Measurements from ENCODE around the gene RMND5A.
"Not testable (repeated sequence)": the region's sequence is repeated elsewhere in the genome, so short reads cannot be mapped to it uniquely, and the experiment has no call there.

The RMND5A gene

DNA sequence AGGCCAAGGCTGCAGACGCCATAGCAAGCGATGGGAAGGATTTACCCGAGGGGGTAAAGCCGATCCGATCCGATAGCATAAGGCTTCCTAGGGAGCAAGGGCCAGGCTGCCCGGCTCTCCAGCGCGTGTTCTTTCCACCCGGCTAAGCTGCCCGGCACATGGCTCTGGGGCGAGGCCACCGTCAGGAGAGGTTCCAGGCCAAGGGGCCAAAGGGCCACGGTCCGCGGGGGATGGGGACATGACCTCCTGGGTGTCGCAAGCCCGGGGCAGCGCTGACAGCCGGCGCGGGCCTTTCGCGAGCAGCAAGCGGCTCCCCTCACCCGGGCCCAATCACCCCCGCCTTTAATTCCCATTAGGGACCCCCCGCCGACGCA is 841 bp upstream of the RMND5A start:
- DNase-seq = not testable (repeated sequence)

- DNase-seq = not testable (repeated sequence)
Measured at GRCh38 chr2:86720540-86721320, 639 bp downstream of the RMND5A start.

GRCh38 chr2:86725706-86726105 is 5.6 kb downstream of the RMND5A start:
- DNase-seq = not testable (repeated sequence)

GRCh38 chr2:86732040-86732525 is 12.0 kb downstream of the RMND5A start:
- DNase-seq = not testable (repeated sequence)

DNA sequence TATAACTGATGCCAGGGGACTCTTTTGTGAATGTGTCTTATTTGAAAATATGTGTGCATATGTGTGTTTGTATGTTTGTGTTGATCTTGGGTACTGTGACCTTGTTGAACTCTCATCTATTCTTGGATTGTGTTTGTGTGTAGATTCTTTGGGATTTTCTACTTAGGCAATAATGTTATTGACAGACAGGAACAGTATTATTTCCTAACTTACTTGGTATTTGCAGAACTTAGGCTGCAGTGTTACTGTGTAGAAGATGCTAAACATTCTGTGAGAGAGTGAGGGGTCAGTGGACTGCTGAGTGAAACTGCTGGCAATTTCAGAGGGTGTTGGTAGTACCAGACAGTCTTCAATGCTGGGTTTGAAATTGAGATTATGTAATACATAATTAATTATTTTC is 12.7 kb downstream of the RMND5A start:
- DNase-seq = not testable (repeated sequence)

DNA sequence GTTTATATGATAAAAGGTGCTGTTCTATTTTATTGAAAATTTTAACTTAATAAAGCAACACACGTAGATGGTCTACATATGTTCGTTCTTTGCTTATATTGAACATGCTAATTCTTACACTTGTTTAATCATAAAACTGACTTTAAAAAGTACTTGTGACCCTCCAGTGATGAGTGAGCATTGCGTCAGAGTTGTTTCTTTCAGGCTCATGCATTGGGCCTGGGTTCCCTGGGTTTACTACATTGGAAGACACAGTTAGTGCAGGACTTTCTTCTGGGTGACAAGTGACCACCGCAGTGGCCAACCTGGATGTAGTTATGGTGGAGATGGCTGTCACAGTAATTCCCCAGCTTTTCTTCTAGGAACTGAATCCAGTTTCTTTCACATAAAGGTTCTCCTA is 13.4 kb downstream of the RMND5A start:
- not testable (repeated sequence) for DNase-seq

- not testable (repeated sequence) for DNase-seq
Measured at GRCh38 chr2:86734896-86735295, 14.8 kb downstream of the RMND5A start.

DNA sequence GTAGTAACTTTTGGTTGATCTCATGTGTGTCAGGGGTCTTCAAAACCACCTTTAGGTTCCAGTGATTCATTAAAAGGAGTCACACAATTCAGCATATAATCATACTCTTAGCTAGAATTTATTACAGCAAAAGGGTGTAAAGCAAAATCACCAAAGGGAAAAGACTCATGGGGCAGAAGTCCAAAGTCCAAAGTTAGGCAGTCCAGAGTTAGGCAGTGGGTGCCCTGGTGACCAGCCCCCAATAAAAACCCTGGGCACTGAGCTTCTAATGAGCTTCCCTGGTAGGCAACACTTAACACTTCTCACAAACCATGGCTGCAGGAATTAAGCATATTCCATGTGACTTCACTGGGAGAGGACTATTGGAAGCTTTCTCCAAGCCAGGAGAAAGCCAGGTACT is 19.4 kb downstream of the RMND5A start:
- not testable (repeated sequence) for DNase-seq

DNA sequence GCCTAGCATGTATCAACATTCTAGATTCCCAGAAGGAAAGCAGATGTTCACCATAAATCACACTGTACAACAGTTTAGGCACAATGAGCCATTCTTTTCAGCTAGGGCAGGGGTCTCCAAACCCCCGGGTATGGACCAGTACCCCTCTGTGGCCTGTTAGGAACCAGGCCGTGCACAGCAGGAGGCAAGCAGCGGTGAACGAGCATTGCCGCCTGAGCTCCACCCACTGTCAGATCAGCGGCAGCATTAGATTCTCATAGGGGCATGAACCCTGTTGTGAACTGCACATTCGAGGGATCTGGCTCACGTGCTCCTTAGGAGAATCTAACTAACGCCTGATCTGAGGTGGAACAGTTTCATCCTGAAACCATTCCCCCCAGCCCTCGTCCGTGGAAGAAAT is 19.8 kb downstream of the RMND5A start:
- DNase-seq = not testable (repeated sequence)

DNA sequence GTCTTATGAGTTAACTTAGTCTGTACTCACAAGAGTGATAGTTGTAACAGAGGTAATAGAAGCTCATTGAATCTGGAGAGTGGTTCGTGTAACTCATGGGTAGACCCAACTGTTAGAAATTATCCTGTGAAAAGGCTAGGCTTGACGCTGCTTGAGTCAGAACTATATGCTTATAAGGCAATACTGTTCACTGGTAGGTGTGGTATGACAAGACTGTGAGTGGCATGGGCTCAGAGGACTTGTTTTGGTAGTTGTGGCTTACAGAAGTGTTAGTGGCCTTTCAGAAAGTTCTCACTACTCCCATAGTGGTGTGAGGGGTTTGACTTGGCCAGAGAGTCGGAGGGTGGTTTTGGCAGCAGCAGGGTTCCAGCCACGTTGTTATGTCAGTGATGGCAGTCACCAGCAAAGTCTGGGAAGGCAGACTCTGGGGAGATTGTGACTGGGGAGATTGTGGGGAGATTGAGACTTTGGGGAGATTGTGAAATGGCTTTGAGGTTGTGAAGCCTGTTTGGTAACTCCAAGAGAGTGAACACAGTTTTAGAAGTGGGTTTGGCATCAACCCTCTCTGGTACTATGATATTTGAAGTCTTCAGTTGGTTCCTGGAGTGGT is 21.9 kb downstream of the RMND5A start:
- DNase-seq = not testable (repeated sequence)

DNA sequence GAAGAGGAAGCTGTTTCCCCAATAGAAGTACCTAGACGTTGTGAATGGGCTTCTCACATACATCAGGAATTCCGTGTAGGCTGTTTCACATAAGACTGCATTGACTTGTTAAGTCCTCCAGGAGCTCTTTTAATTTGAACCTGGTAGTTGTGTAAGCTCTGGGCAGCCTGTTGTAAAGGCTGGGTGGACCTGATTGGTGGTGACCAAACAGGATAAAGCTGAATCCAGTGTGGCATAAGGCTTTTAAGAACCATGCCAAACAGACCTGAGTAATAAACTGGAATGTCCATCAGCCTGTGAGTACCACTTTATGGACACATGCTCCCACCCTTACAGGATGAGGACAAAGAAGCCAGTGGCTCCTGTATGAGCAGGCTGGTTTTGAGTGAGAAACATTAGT is 24.1 kb downstream of the RMND5A start:
- no peak for DNase-seq

- no peak for DNase-seq
Measured at GRCh38 chr2:86746939-86747338, 26.8 kb downstream of the RMND5A start.

DNA sequence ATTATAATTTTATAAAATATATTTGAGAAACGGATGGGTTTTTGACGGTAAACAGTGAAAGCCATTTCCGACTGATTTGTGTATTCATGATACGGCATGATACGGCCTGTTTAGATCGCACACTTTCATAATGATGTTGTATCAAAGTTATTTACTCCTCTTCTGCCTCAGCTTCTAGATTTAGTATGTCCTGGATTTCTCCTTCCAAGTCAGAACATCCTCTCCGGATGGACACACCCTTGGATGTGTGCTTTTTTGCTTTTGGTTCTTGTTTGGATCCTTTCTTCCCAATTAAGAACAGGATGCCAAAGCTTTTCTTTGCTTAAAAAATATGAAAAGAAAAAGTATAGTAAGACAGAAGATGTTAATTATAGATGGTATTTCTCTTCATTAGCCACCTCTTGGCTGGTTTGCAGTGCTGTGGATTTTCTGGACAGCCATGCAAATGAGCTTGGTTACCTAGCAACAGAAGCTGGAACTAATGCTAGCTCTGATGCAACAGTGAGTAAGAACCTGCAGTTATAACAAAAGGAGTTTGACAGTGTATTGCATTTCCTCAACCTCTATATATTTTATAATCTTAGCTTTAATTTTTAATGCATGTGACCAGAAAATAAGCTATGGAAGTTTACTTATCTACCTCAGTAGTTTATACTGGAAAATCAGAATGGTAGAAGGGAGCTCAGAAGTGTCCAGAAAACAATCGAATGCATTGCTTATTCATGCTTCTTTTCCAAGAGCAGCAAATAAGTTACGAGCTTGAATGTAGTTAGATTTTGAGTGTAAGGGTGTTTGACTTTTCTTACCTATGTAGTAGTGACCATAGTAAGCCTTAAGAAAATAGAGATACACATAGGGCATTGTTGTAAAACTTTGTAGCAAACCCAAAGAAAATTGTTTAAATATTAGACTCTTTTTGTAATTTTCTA is 27.9 kb downstream of the RMND5A start:
- peak; percentile 1 for DNase-seq

DNA sequence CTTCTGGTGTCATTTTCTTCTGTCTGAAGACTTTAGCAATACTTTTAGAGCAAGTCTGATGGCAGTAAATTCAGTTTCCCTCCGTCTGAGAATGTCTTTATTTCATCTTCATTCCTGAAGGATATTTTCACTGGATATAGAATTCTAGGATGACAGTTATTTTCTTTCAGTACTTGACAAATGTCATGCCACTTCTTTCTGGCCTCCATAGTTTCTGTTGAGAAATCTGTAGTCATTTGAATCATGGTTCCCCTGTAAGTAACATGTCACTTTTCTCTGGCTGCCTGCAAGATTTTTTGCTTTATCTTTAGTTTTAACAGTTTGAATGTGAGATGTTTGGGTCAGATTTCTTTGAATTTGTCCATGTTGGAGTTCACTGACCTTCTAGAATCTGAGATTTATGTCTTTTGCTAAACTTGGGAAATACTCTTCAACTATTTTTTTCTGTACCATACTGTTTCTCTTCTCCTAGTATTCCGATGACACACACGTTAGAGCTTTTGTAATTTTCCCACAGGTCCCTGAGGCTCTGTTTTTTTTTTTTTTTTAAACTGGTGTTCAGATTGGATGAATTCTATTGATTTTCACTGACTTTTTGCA is 30.2 kb downstream of the RMND5A start:
- DNase-seq = no peak

DNA sequence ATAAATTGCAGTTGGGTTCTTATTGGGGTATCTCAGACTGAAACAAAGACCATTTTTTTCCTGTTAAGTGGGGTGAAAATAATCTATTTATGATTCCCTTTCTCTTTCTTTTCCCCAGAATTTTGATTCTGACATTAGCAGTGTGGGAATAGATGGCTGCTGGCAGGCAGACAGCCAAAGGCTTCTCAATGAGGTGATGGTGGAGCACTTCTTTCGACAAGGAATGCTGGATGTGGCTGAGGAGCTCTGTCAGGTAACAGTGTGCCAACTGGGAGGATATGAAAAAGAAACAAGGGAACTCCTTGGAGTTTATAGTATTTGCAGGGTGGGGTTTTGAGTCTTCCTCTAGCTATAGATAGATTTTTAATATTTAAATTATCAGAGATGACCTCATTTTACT is 31.7 kb downstream of the RMND5A start:
- no peak for DNase-seq

GRCh38 chr2:86752934-86753333 is 32.8 kb downstream of the RMND5A start:
- DNase-seq = no peak

GRCh38 chr2:86753606-86754005 is 33.5 kb downstream of the RMND5A start:
- DNase-seq = no peak

DNA sequence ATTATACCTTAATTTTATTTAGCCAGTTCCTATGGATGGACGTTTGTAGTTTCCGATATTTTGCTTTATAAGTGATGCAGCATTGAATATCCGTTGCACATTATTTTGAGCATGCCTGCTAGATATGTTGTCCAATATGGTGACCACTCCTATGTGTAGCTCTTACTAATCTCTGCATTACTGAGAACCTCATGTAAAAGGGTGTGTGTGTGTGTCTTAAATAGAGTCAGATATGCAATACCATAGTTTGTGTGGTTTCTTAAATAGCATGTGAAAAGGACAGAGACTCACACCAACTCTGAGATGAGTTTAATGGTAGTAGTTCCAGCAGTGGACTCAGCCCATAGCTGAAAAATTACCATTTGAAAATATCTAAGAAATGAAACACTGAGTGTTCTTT is 38.3 kb downstream of the RMND5A start:
- DNase-seq = no peak

- DNase-seq = no peak
Measured at GRCh38 chr2:86760371-86760770, 40.3 kb downstream of the RMND5A start.

- DNase-seq = peak; percentile 29
Measured at GRCh38 chr2:86764661-86765309, 44.7 kb downstream of the RMND5A start.

GRCh38 chr2:86765310-86765695 is 45.2 kb downstream of the RMND5A start:
- DNase-seq = no peak

DNA sequence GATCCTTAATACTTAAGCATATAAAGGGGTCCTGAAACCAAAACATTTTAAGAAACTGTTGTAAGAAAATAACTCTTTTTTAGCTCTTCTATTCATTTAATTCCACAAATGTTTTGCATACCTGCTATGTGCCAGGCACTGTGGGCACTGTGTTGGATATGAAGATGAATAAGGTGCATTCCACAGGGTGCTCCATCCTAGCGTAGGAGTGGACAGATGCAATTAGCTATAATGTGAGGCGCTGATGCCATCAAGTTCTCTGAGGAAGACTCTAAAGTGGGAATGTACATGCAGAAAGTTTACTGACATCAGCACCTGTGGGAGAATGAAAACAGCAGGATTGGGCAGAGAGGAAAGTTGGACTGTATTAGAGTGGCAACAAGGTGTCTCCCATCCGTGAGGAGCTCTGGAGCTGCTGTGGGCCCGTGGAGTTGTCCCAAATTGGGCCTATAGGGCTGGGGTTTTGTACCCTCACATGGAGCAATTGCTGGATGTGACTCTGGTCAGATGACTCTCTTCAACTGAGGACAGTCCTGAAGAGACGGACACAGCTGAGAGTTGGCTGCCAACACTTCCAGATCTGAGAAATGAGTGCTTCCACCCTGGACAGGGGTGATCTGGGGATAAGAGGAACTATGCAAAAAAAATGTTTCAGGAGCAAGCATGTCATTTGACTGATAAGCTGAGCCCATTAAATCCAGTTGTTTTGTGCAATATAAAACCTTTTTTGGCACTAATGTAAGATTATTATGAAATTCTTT is 48.3 kb downstream of the RMND5A start:
- no peak for DNase-seq
